KMS-11 (cell line): ENCODE measurements around the gene CHST11.

ENCODE experiments used
- H2AFZ ChIP-seq: fragments of 200-600 bp; sonication (generic); 2 replicates; pipeline ENCODE4 v1.6.1; 2016; ENCODE audit warnings: antibody characterized with exemption, mixed run types, low read depth
- H3K27ac ChIP-seq: fragments of 200-600 bp; sonication (generic); 2 replicates; pipeline ENCODE4 v1.6.1; 2016; ENCODE audit warnings: mild to moderate bottlenecking, mixed run types
- H3K27me3 ChIP-seq: fragments of 200-600 bp; sonication (generic); 2 replicates; pipeline ENCODE4 v1.6.1; 2017; ENCODE audit warnings: mild to moderate bottlenecking, low read depth, mixed run types, moderate library complexity; ENCODE audit not compliant: insufficient read depth
- H3K36me3 ChIP-seq: fragments of 200-600 bp; sonication (generic); 2 replicates; pipeline ENCODE4 v1.6.1; 2017; ENCODE audit warnings: mild to moderate bottlenecking, mixed run types; ENCODE audit not compliant: insufficient read depth
- H3K4me1 ChIP-seq: fragments of 200-600 bp; sonication (generic); 2 replicates; pipeline ENCODE4 v1.6.1; 2016; ENCODE audit warnings: mild to moderate bottlenecking, low read depth, mixed run types; ENCODE audit not compliant: poor library complexity, severe bottlenecking
- H3K4me2 ChIP-seq: fragments of 200-600 bp; sonication (generic); 2 replicates; pipeline ENCODE4 v1.7.0; 2016; ENCODE audit warnings: mild to moderate bottlenecking, mixed run types
- H3K4me3 ChIP-seq: fragments of 200-600 bp; sonication (generic); IDR thresholded peaks from 2 replicates; pipeline ENCODE4 v1.6.1; 2017; ENCODE audit warnings: low read depth, low read length, mixed read lengths; ENCODE audit not compliant: insufficient read depth
- H3K79me2 ChIP-seq: fragments of 200-600 bp; sonication (generic); 2 replicates; pipeline ENCODE4 v1.6.1; 2016; ENCODE audit warnings: low read depth, mixed run types; ENCODE audit not compliant: insufficient read depth
- H3K9ac ChIP-seq: fragments of 200-600 bp; sonication (generic); 2 replicates; pipeline ENCODE4 v1.6.1; 2016; ENCODE audit warnings: mild to moderate bottlenecking, mixed run types
- H4K20me1 ChIP-seq: fragments of 200-600 bp; sonication (generic); 2 replicates; pipeline ENCODE4 v1.6.1; 2016; ENCODE audit warnings: mild to moderate bottlenecking, mixed run types; ENCODE audit not compliant: insufficient read depth
- CTCF ChIP-seq: fragments of 200-600 bp; sonication (generic); conservative IDR thresholded peaks from 2 replicates; pipeline ENCODE4 v1.6.1; 2017; ENCODE audit warnings: low read depth, mild to moderate bottlenecking, antibody characterized with exemption, low read length, moderate library complexity, mixed read lengths

CHST11 gene

GRCh38 chr12:104505095-104505818 lies 48.5 kb downstream of the CHST11 start:
- Histone ChIP-seq H3K9ac (no peak overlapping the region), H3K4me1 (peaks cover 11% of the 10 kb centered on the region), H3K79me2 (no peaks in the 10 kb centered on the region), H3K36me3 (no peaks in the 10 kb centered on the region), H4K20me1 (no peaks in the 10 kb centered on the region), H3K4me2 (no peak overlapping the region), H3K27me3 (no peaks in the 10 kb centered on the region), H3K27ac (no peak overlapping the region), H2AFZ (no peak overlapping the region), H3K4me3 (no peak overlapping the region)
- no peak for TF ChIP-seq CTCF

- Histone ChIP-seq H3K4me3 (no peak overlapping the region), H2AFZ (no peak overlapping the region), H3K27ac (no peak overlapping the region), H3K4me1 (peaks cover 11% of the 10 kb centered on the region), H3K36me3 (no peaks in the 10 kb centered on the region), H3K79me2 (no peaks in the 10 kb centered on the region), H3K9ac (no peak overlapping the region), H4K20me1 (no peaks in the 10 kb centered on the region), H3K4me2 (no peak overlapping the region), H3K27me3 (no peaks in the 10 kb centered on the region)
- no peak for TF ChIP-seq CTCF
Observed at GRCh38 chr12:104506676-104507401, 50.1 kb downstream of the CHST11 start.

- H3K4me2 ChIP-seq = no peak overlapping the region
Observed at GRCh38 chr12:104507672-104508071, 50.9 kb downstream of the CHST11 start.

GRCh38 chr12:104508752-104509446 lies 52.2 kb downstream of the CHST11 start:
- H3K79me2 ChIP-seq = no peaks in the 10 kb centered on the region
- H3K4me2 ChIP-seq = no peak overlapping the region
- no peak overlapping the region for H3K27ac ChIP-seq
- H3K9ac ChIP-seq = no peak overlapping the region
- no peaks in the 10 kb centered on the region for H4K20me1 ChIP-seq
- H3K4me1 ChIP-seq = peaks cover 11% of the 10 kb centered on the region
- H3K4me3 ChIP-seq = no peak overlapping the region
- H2AFZ ChIP-seq = no peak overlapping the region
- no peaks in the 10 kb centered on the region for H3K36me3 ChIP-seq
- H3K27me3 ChIP-seq = no peaks in the 10 kb centered on the region
- TF ChIP-seq CTCF = no peak

More at GRCh38 chr12:104507672-104508071, 50.9 kb downstream of the CHST11 start:
- H3K27me3 ChIP-seq = no peaks in the 10 kb centered on the region
- H3K4me1 ChIP-seq = peaks cover 11% of the 10 kb centered on the region
- H2AFZ ChIP-seq = no peak overlapping the region
- no peaks in the 10 kb centered on the region for H3K36me3 ChIP-seq
- no peaks in the 10 kb centered on the region for H4K20me1 ChIP-seq
- no peaks in the 10 kb centered on the region for H3K79me2 ChIP-seq
- TF ChIP-seq CTCF = no peak
- H3K4me3 ChIP-seq = no peak overlapping the region
- no peak overlapping the region for H3K27ac ChIP-seq
- no peak overlapping the region for H3K9ac ChIP-seq
